GM12878 (cell line): Measurements from ENCODE around the gene NR2F1. TPM values are rescaled to one million over a fixed set of nuclear protein-coding genes. Genes with fewer than 3 reads are reported as not detected.

Experiments
- ATF2 ChIP-seq: IDR thresholded peaks from 2 replicates; pipeline ENCODE4 v1.6.1; 2012; ENCODE audit warnings: low read length, inconsistent platforms
- BCLAF1 ChIP-seq: fragments of 450-650 bp; IDR thresholded peaks from 2 replicates; pipeline ENCODE4 v1.6.1; 2017; ENCODE audit warnings: antibody characterized with exemption, mild to moderate bottlenecking, moderate library complexity
- BHLHE40 ChIP-seq, 2 experiments: fragments of 450-650 bp in 1 of 2; IDR thresholded peaks; 2 replicates each; pipeline ENCODE4 v1.6.1; 2011 to 2017; ENCODE audit warnings: low read depth in 2 of 2, borderline replicate concordance in 1 of 2, improper control_type of control experiment in 1 of 2, low read length in 1 of 2, mild to moderate bottlenecking in 1 of 2
- BMI1 ChIP-seq: fragments of 450-650 bp; IDR thresholded peaks from 2 replicates; pipeline ENCODE4 v1.6.1; 2016; ENCODE audit warnings: mild to moderate bottlenecking, moderate library complexity, borderline replicate concordance
- FOXK2 ChIP-seq: fragments of 450-650 bp; IDR thresholded peaks from 2 replicates; pipeline ENCODE4 v1.6.1; 2017; ENCODE audit warnings: mild to moderate bottlenecking, moderate library complexity
- HDGF ChIP-seq: fragments of 450-650 bp; IDR thresholded peaks from 2 replicates; pipeline ENCODE4 v1.6.1; 2016; ENCODE audit warnings: antibody characterized with exemption
- HSF1 ChIP-seq: fragments of 150-350 bp; IDR thresholded peaks from 2 replicates; pipeline ENCODE4 v1.6.1; 2014; ENCODE audit warnings: mild to moderate bottlenecking, low read depth, low read length
- IKZF1 ChIP-seq: fragments of 450-650 bp; conservative IDR thresholded peaks from 2 replicates; pipeline ENCODE4 v1.6.1; 2017; ENCODE audit warnings: antibody characterized with exemption, mild to moderate bottlenecking
- MTA2 ChIP-seq: fragments of 450-650 bp; IDR thresholded peaks from 2 replicates; pipeline ENCODE4 v1.6.1; 2016; ENCODE audit warnings: low read depth, mild to moderate bottlenecking, moderate library complexity
- NR2C1 ChIP-seq: fragments of 450-650 bp; IDR thresholded peaks from 2 replicates; pipeline ENCODE4 v1.6.1; 2017; ENCODE audit warnings: antibody characterized with exemption, mild to moderate bottlenecking, moderate library complexity
- NR2F1 ChIP-seq: fragments of 450-650 bp; conservative IDR thresholded peaks from 2 replicates; pipeline ENCODE4 v1.6.1; 2017; ENCODE audit warnings: mild to moderate bottlenecking
- TCF12 ChIP-seq: IDR thresholded peaks from 2 replicates; pipeline ENCODE4 v1.6.1; 2011; ENCODE audit warnings: low read depth, mild to moderate bottlenecking, low read length
- ZNF207 ChIP-seq: fragments of 450-650 bp; IDR thresholded peaks from 2 replicates; pipeline ENCODE4 v1.6.1; 2014; ENCODE audit warnings: antibody characterized with exemption, mild to moderate bottlenecking, borderline replicate concordance
- polyA plus RNA-seq, 11 experiments: library from polyadenylated mRNA; depleted of rRNA in 4 of 11; unstranded in 6 of 11; stranded (reverse) in 5 of 11; fragments of >200 nt; fragmentation: Nextera tagmentation in 4 of 11; fragmentation: Illumina TruSeq in 1 of 11; extraction: Ambion mirVana in 4 of 11; extraction: Trizol in 1 of 11; gene quantifications; 1 replicate in 1 of 11; 2 replicates in 10 of 11; pipeline versions ENCODE4 v1.2.1 to v1.2.3, GENCODE V29; 2011 to 2016; ENCODE audit warnings: inconsistent platforms in 2 of 11, missing spikeins in 2 of 11, low read depth in 1 of 11
- total RNA-seq, 4 experiments: library from RNA; depleted of rRNA in 3 of 4; stranded (reverse); fragments of >200 nt in 3 of 4; fragmentation: Illumina TruSeq in 1 of 4; extraction: Trizol in 1 of 4; gene quantifications; 2 replicates each; pipeline versions ENCODE4 v1.2.1 to v1.2.3, GENCODE V29; 2013 to 2021

NR2F1 gene
- total and polyA plus RNA-seq, 10 of the 15 experiments (the other 5 are each of a cell fraction or from before 2014, with no cell fraction given), result 0.04 to 0.79 (median 0.36) TPM; not detected in 7

- TF ChIP-seq HSF1 (no peak), TCF12 (no peak), HDGF (no peak), FOXK2 (no peak), BHLHE40 (IDR thresholded peaks at IDR 0.05; ENCODE audit: borderline replicate concordance in 1 of 2, low read depth in 2 of 2, low read length in 1 of 2) (peak in 1 of 2 experiments; percentile 11; a peak in 1 of 4 replicates), MTA2 (no peak), NR2C1 (peak; percentile 65), NR2F1 (peak; percentile 66; the same call in 1 of the 2 replicates), BMI1 (peak; percentile 60; the same call in 1 of the 2 replicates), BCLAF1 (no peak), ZNF207 (no peak), ATF2 (no peak), IKZF1 (0 out of 2 replicates have a peak, but pooled peaks have one; percentile 8)
Observed at GRCh38 chr5:93582677-93583438, at the start of gene NR2F1 (continued).
